ENCODE results near the gene ZDHHC14.

DNA sequence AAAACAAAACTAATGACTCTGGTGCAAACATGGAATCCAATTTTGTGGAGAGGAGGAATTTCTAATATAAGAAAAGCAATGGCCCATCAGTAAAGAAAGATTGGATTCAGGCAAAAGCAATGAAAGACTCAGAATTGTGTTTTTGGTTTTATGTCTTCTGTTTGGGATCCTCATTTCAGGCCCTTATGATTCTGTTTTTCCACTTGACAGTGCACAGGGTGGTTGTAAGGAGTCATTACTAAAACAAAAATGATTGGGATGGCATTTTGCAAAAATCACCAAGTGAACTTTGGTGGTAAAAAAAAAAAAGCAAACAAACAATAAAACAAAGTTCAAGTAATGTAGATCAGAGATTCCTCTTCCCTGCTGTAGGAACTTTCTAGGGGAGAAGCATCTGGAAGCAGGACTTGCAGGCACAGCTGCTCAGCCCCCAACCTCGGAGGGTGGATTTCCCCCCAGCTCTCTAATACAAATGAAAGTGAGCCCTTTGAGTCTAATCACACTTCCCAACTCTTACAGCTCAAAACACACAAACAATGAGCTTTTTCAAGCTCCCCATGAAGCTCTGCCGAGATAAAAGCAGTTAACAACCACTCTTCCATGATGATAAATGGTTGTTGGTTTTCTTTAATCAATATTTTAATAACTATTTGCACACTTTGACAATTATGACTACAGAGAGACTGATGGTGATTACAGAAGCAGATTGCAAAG lies 177.7 kb downstream of the ZDHHC14 start:
- TF ChIP-seq, protein P1, sequence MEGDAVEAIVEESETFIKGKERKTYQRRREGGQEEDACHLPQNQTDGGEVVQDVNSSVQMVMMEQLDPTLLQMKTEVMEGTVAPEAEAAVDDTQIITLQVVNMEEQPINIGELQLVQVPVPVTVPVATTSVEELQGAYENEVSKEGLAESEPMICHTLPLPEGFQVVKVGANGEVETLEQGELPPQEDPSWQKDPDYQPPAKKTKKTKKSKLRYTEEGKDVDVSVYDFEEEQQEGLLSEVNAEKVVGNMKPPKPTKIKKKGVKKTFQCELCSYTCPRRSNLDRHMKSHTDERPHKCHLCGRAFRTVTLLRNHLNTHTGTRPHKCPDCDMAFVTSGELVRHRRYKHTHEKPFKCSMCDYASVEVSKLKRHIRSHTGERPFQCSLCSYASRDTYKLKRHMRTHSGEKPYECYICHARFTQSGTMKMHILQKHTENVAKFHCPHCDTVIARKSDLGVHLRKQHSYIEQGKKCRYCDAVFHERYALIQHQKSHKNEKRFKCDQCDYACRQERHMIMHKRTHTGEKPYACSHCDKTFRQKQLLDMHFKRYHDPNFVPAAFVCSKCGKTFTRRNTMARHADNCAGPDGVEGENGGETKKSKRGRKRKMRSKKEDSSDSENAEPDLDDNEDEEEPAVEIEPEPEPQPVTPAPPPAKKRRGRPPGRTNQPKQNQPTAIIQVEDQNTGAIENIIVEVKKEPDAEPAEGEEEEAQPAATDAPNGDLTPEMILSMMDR (IDR thresholded peaks at IDR 0.05): no peak
- TF ChIP-seq ZFX (IDR thresholded peaks at IDR 0.05; ENCODE audit: borderline replicate concordance): no peak

All from 22Rv1 (cell line).